GM19351 (cell line): ENCODE data around the gene EPHX1.
"Not testable (repeated sequence)": the region's sequence is repeated elsewhere in the genome, so short reads cannot be mapped to it uniquely, and the experiment has no call there.

ENCODE experiments used
- ATAC-seq: cut with Tn5 transposase; IDR thresholded peaks from one replicate; pipeline ENCODE4 v1.9.1; 2021; ENCODE audit warnings: mild to moderate bottlenecking, moderate library complexity; ENCODE audit not compliant: unreplicated experiment

The EPHX1 gene

GRCh38 chr1:225809842-225810578, at the start of gene EPHX1:
Gene EPHX1 (plus strand): TSS chr1:225810124. CDS start chr1:225828730, 18,606 bp downstream.
- ATAC-seq, result peak; percentile 97

GRCh38 chr1:225760531-225760930, 49.4 kb upstream of the EPHX1 start:
- no peak for ATAC-seq

- ATAC-seq, result not testable (repeated sequence)
Measured at GRCh38 chr1:225761395-225761794, 48.5 kb upstream of the EPHX1 start.

GRCh38 chr1:225762002-225762441, 47.9 kb upstream of the EPHX1 start:
- no peak for ATAC-seq

- ATAC-seq, result no peak
Measured at GRCh38 chr1:225762444-225762843, 47.5 kb upstream of the EPHX1 start.

GRCh38 chr1:225763716-225764548, 46.0 kb upstream of the EPHX1 start:
- ATAC-seq, result no peak

GRCh38 chr1:225765982-225766674, 43.8 kb upstream of the EPHX1 start:
- ATAC-seq, result no peak

- no peak for ATAC-seq
Measured at GRCh38 chr1:225766967-225767633, 42.8 kb upstream of the EPHX1 start.

GRCh38 chr1:225767634-225768540, 42.0 kb upstream of the EPHX1 start:
- no peak for ATAC-seq

GRCh38 chr1:225768662-225769426, 41.1 kb upstream of the EPHX1 start:
- ATAC-seq, result no peak

GRCh38 chr1:225769687-225770086, 40.2 kb upstream of the EPHX1 start:
- no peak for ATAC-seq

GRCh38 chr1:225770561-225771248, 39.2 kb upstream of the EPHX1 start:
- ATAC-seq, result no peak

GRCh38 chr1:225771661-225772322, 38.1 kb upstream of the EPHX1 start:
- no peak for ATAC-seq

- peak; percentile 62 for ATAC-seq
Measured at GRCh38 chr1:225772323-225772768, 37.6 kb upstream of the EPHX1 start.

- no peak for ATAC-seq
Measured at GRCh38 chr1:225772848-225773247, 37.1 kb upstream of the EPHX1 start.

GRCh38 chr1:225774281-225775147, 35.4 kb upstream of the EPHX1 start:
- ATAC-seq, result no peak

- ATAC-seq, result no peak
Measured at GRCh38 chr1:225776294-225776693, 33.6 kb upstream of the EPHX1 start.
